Measurements from ENCODE around the gene SYNGR3.

The SYNGR3 gene

GRCh38 chr16:1990351-1991134 is 773 bp downstream of the SYNGR3 start:
- Histone ChIP-seq H3K4me3 (replicated peaks; ENCODE audit: low read depth, low read length) (peak overlapping the region; percentile 61), H3K36me3 (ENCODE audit: control insufficient read depth, insufficient read depth, low read length) (peaks cover 11% of the 10 kb centered on the region), H3K27me3 (replicated peaks; ENCODE audit: control insufficient read depth, insufficient read depth, low read length) (no peaks in the 10 kb centered on the region)
- no peak for TF ChIP-seq CTCF (IDR thresholded peaks at IDR 0.05; ENCODE audit: insufficient read depth, low read length, poor library complexity, severe bottlenecking)
- no peak for DNase-seq (ENCODE audit: extremely low read depth, insufficient read length)

- DNase-seq (ENCODE audit: extremely low read depth, insufficient read length): peak; percentile 76
- Histone ChIP-seq H3K36me3 (ENCODE audit: control insufficient read depth, insufficient read depth, low read length) (peaks cover 5% of the 10 kb centered on the region), H3K4me3 (replicated peaks; ENCODE audit: low read depth, low read length) (peak overlapping the region; percentile 61), H3K27me3 (replicated peaks; ENCODE audit: control insufficient read depth, insufficient read depth, low read length) (no peaks in the 10 kb centered on the region)
- TF ChIP-seq CTCF (IDR thresholded peaks at IDR 0.05; ENCODE audit: insufficient read depth, low read length, poor library complexity, severe bottlenecking): no peak
Measured at GRCh38 chr16:1991135-1991551, 1.4 kb downstream of the SYNGR3 start.

GRCh38 chr16:1991588-1991947 is 1.8 kb downstream of the SYNGR3 start:
- Histone ChIP-seq H3K4me3 (replicated peaks; ENCODE audit: low read depth, low read length) (peak overlapping the region; percentile 27), H3K27me3 (replicated peaks; ENCODE audit: control insufficient read depth, insufficient read depth, low read length) (no peaks in the 10 kb centered on the region), H3K36me3 (ENCODE audit: control insufficient read depth, insufficient read depth, low read length) (peaks cover 2% of the 10 kb centered on the region)
- TF ChIP-seq CTCF (IDR thresholded peaks at IDR 0.05; ENCODE audit: insufficient read depth, low read length, poor library complexity, severe bottlenecking): no peak
- no peak for DNase-seq (ENCODE audit: extremely low read depth, insufficient read length)

GRCh38 chr16:1991948-1992703 is 2.4 kb downstream of the SYNGR3 start:
- peaks cover 3% of the 10 kb centered on the region for H3K36me3 ChIP-seq (ENCODE audit: control insufficient read depth, insufficient read depth, low read length)
- no peak for TF ChIP-seq CTCF (IDR thresholded peaks at IDR 0.05; ENCODE audit: insufficient read depth, low read length, poor library complexity, severe bottlenecking)
- peak; percentile 92 for DNase-seq (ENCODE audit: extremely low read depth, insufficient read length)
- H3K27me3 ChIP-seq (replicated peaks; ENCODE audit: control insufficient read depth, insufficient read depth, low read length): no peaks in the 10 kb centered on the region
- peak overlapping the region; percentile 27 for H3K4me3 ChIP-seq (replicated peaks; ENCODE audit: low read depth, low read length)

GRCh38 chr16:1992704-1993317 is 3.0 kb downstream of the SYNGR3 start:
- no peak for TF ChIP-seq CTCF (IDR thresholded peaks at IDR 0.05; ENCODE audit: insufficient read depth, low read length, poor library complexity, severe bottlenecking)
- Histone ChIP-seq H3K36me3 (ENCODE audit: control insufficient read depth, insufficient read depth, low read length) (peaks cover 4% of the 10 kb centered on the region), H3K4me3 (replicated peaks; ENCODE audit: low read depth, low read length) (no peak overlapping the region), H3K27me3 (replicated peaks; ENCODE audit: control insufficient read depth, insufficient read depth, low read length) (no peaks in the 10 kb centered on the region)
- DNase-seq (ENCODE audit: extremely low read depth, insufficient read length): peak; percentile 26

Measured in GM06990 (cell line).